Limb (tissue), 2 donors: Measurements from ENCODE around the gene ATP6V0A4.
A peak's percentile ranks its signal among the peaks of the same experiment; 100 is the strongest.
"Not testable (repeated sequence)": the region's sequence is repeated elsewhere in the genome, so short reads cannot be mapped to it uniquely, and the experiment has no call there.

Experiments used
- DNase-seq, 2 donors: peaks; one replicate each; pipeline ENCODE4 v3.0.0-alpha.2; 2016; ENCODE audit errors: extremely low spot score in 2 of 2

Gene ATP6V0A4

DNA sequence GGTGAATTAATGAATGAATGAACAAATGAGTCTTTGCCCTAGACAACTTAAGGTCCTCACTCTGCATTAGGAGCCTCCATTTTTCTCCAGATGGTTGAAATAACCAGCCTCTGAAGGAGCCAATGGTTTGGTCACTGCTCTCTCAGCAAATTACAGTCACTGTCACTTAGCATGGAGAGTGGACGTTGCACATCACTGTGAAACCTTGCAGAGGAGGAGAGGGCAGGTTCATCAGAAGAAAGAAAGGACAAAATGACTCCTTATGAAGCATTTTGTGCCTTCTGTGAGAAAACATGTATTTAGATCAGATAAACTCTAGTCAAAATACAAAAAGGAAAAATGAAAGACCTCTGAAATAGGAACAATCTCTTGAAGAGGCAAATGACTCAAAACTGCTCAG lies 6.6 kb upstream of the ATP6V0A4 start:
- DNase-seq: no peak

DNA sequence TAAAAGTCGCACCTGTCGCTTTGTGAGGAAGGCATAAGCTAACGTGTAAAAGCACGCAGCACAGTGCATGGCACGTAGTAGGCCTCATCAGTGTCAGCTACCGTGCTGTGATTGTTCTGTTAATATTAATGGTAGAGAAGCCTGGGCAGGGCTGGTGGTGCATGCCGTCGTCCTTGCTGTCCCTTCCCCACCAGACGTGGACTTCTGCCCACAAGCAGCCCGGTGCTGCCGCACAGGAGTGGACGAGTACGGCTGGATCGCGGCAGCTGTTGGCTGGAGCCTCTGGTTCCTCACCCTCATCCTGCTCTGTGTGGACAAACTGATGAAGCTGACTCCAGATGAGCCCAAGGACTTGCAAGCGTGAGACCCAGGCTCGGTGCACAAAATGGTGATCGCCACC lies 4.7 kb upstream of the ATP6V0A4 start:
- no peak for DNase-seq

GRCh38 chr7:138801256-138801655 lies 3.3 kb upstream of the ATP6V0A4 start:
- no peak for DNase-seq

- no peak for DNase-seq
Measured at GRCh38 chr7:138799336-138800000, 1.5 kb upstream of the ATP6V0A4 start.

DNA sequence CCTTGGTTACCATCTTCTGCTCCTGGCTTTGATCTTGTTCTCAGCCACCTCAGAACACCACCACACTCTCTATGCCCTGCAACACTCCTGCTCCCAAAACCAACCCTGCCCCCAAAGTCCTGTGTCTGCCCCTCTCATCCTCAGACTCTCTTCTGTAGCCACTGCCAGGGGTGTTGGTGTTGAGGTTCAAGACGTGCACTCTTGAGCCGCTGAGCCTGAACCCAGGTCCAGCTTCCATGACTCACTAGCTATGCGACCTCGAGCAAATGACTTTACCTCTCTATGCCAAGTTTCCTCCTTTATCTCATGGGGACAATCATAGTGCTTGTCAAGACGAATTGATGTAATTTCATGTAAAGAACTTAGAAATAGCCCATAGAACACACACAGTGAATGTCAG lies 840 bp upstream of the ATP6V0A4 start:
- DNase-seq: no peak

GRCh38 chr7:138797046-138797445 lies 950 bp downstream of the ATP6V0A4 start:
- DNase-seq: not testable (repeated sequence)

GRCh38 chr7:138796038-138796615 lies 1.9 kb downstream of the ATP6V0A4 start:
- no peak for DNase-seq

GRCh38 chr7:138785587-138786437 lies 12.2 kb downstream of the ATP6V0A4 start:
- DNase-seq: no peak

- no peak for DNase-seq
Measured at GRCh38 chr7:138784692-138785091, 13.3 kb downstream of the ATP6V0A4 start.

GRCh38 chr7:138781004-138781403 lies 17.0 kb downstream of the ATP6V0A4 start:
- DNase-seq: no peak

GRCh38 chr7:138776166-138776833 lies 21.7 kb downstream of the ATP6V0A4 start:
- DNase-seq: no peak

DNA sequence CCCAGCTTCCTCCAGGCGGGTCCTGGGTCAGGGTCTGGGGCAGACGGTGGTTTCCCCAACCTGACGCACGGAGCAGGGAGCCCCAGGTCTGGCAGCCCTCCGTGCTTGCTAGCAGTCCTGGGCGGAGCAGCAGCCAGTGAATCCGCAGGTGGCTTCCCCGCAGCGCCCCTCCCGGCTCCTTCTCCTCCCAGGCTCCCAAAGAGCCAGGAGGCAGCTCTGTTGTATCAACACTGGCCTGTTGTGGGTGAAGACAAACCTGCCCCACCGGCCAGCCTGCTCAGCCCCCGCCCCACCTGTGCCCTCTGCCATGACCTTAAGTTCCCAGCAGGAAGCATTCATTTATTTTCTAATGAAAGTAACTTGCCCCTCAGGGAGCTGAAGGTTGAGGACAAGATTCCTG lies 24.2 kb downstream of the ATP6V0A4 start:
- no peak for DNase-seq

GRCh38 chr7:138773176-138773575 lies 24.8 kb downstream of the ATP6V0A4 start:
- no peak for DNase-seq

GRCh38 chr7:138770904-138771303 lies 27.1 kb downstream of the ATP6V0A4 start:
- DNase-seq: no peak

DNA sequence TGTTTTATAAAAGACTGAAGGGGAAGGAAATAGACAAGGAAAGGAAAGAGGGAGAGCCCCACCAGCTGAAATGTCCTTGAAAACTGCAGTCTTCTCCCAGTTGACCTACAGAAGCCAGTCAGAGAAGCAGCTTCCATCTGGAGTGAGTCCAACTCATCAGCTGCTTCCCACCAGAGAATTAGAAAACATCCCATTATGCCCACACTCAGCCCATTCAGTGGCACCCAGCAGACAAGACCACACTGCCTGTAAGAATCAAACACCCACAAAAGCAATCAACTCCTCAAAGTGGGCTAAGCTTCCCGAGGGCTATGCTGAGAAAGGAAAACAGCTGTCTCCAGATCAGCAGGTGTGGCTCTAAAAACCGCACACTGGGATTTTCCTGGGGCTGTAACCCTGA lies 29.8 kb downstream of the ATP6V0A4 start:
- DNase-seq: no peak

DNA sequence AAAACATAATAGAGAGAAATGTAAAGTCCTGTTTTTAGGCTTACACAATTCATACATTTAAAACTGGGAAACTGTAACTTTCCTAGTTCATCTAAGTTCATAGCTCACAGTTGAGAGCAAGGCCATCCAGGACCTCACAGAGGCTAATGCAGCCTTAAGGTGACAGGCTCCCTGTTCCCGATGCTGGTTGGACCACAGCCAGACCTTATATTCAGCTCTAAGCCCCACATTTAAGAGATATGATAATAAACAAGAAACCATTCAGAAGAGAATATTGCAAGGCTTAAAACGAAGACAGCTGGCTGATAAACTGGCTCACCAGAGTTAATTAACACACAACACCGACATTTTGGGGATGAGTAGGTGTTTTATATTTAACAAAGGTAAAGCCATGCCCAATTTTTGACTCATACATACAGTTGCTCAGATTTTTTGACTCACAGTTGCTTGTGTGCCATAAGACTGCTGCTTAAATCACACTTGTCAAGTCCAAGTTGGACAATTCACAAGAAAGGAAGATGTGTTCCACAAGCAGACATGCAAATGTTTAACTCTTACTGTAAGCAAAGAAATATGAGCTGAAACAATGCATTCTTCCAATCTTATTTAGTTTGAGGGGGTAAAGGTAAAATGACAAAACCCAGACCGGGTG lies 41.3 kb downstream of the ATP6V0A4 start:
- DNase-seq: no peak

GRCh38 chr7:138755842-138756590 lies 42.0 kb downstream of the ATP6V0A4 start:
- DNase-seq: peak in 1 of 2 donors; percentile 26

DNA sequence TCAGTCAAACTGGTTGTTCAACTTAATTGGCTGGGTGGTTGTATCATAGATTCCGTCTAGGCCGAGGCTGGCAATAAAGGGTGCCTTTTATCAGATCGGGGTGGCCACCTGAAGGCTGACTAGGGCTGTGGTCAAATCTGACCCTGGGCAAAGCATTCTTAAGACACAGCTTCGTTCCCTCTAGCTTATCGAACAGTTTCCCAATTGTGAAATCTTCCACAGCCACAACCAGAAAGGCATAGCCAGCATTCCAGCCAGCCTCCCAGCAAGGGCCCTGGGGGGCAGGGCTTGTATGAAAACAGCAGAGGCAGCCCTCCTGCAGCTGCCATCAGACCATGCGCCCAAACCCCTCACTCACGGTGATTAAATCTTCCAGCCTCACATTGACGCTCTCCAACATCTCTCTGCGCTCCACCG lies 42.7 kb downstream of the ATP6V0A4 start:
- DNase-seq: peak in 1 of 2 donors; percentile 42

GRCh38 chr7:138753610-138754009 lies 44.4 kb downstream of the ATP6V0A4 start:
- no peak for DNase-seq

DNA sequence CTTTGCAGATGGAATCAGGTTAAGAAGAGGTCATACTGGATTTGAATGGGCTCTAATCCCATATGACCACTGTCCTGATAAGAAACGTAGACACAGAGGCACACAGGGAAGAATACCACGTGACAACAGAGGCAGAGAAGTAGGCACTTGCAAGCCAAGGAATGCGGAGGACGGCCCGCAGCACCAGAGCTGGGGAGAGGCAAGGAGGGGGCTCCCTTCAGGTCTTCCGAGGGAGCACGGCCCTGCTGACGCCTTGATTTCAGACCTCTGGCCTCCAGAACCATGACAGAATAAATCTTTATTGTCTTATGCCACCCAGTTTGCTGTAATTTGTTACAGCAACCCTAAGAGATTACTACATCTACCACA lies 44.9 kb downstream of the ATP6V0A4 start:
- no peak for DNase-seq
